OCI-LY1 (cell line): ENCODE results near the gene CHSY1.

Experiments used
- CTCF ChIP-seq: fragments of 200-600 bp; sonication (generic), shearing (Covaris generic); IDR thresholded peaks from 2 replicates; pipeline ENCODE4 v1.5.1; 2017; ENCODE audit warnings: mild to moderate bottlenecking, antibody characterized with exemption, low read length, moderate library complexity, mixed read lengths
- EZH2 ChIP-seq: fragments of 200-600 bp; sonication (generic), shearing (Covaris generic); IDR thresholded peaks from 2 replicates; pipeline ENCODE4 v1.8.0; 2017; ENCODE audit warnings: borderline replicate concordance, mixed run types, mild to moderate bottlenecking, antibody characterized with exemption, low read length, moderate library complexity, mixed read lengths

- TF ChIP-seq EZH2, result no peak
- peak; percentile 52 for TF ChIP-seq CTCF
These were observed 24.7 kb upstream of the CHSY1 start for GRCh38 chr15:101276501-101277037.
